Measurements from ENCODE around the gene ZBTB22.

ZBTB22 gene

DNA sequence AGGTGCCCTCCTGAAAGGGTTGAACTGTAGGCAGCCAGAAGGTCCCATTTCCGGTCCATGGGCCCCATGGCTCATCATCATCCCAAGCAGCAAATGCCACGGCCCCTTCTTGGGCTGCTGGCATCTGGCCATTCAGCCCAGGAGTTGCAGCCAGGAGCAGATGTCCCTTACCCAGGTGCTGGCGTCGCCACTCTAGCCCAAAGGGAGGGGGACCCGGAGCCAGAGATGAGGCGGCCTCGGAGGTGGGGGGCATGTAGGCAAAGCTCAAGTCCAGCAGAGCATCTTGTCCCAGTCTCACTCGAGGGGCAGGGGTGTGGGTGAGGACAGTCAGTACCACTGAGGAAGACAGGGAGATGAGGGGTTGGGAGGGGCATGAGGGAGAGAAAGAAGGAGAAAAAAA lies 12.5 kb downstream of the ZBTB22 start:
- Histone ChIP-seq H3K4me3 (ENCODE audit: low read depth in 1 of 2, low read length in 1 of 2) (no peak overlapping the region), H3K27me3 (no peaks in the 10 kb centered on the region), H3K36me3 (peaks cover 80% of the 10 kb centered on the region), H3K27ac (peak overlapping the region; percentile 57), H3K4me1 (ENCODE audit: control insufficient read depth in 1 of 2, insufficient read depth in 1 of 2, low read depth in 1 of 2, low read length in 1 of 2) (peaks cover 15 to 25% of the 10 kb centered on the region in 2 experiments), H3K9me3 (no peaks in the 10 kb centered on the region)
- TF ChIP-seq, protein P1, sequence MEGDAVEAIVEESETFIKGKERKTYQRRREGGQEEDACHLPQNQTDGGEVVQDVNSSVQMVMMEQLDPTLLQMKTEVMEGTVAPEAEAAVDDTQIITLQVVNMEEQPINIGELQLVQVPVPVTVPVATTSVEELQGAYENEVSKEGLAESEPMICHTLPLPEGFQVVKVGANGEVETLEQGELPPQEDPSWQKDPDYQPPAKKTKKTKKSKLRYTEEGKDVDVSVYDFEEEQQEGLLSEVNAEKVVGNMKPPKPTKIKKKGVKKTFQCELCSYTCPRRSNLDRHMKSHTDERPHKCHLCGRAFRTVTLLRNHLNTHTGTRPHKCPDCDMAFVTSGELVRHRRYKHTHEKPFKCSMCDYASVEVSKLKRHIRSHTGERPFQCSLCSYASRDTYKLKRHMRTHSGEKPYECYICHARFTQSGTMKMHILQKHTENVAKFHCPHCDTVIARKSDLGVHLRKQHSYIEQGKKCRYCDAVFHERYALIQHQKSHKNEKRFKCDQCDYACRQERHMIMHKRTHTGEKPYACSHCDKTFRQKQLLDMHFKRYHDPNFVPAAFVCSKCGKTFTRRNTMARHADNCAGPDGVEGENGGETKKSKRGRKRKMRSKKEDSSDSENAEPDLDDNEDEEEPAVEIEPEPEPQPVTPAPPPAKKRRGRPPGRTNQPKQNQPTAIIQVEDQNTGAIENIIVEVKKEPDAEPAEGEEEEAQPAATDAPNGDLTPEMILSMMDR (IDR thresholded peaks at IDR 0.05), result no peak

DNA sequence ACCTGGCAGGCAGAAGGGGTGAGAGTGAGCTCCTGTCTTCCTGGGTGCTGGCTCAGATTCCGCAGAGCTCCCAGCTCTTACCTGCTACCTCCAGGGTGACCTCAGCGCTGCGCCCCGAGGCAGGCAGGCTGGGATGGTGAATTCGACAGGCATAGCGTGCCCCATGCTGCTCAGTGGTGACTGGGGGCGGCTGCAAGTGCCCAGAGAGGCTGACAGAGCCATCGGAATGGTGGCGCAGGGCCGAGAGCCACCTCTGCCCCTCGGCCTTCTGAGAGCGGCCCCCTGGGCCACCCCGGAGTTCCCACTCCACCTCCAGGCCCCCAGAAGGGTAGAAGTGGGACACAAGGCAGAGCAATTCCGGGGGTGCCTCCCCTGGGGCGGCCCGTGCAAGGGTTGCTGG lies 13.3 kb downstream of the ZBTB22 start:
- no peaks in the 10 kb centered on the region for H3K9me3 ChIP-seq
- peak overlapping the region; percentile 46 for H3K27ac ChIP-seq
- peaks cover 78% of the 10 kb centered on the region for H3K36me3 ChIP-seq
- H3K4me3 ChIP-seq (ENCODE audit: low read depth in 1 of 2, low read length in 1 of 2), result no peak overlapping the region
- TF ChIP-seq, protein P1 (IDR thresholded peaks at IDR 0.05), result no peak
- no peaks in the 10 kb centered on the region for H3K27me3 ChIP-seq
- H3K4me1 ChIP-seq (ENCODE audit: control insufficient read depth in 1 of 2, insufficient read depth in 1 of 2, low read depth in 1 of 2, low read length in 1 of 2), result peaks cover 21 to 31% of the 10 kb centered on the region in 2 experiments

- Histone ChIP-seq H3K36me3 (peaks cover 73% of the 10 kb centered on the region), H3K27ac (peak overlapping the region; percentile 32), H3K4me1 (ENCODE audit: control insufficient read depth in 1 of 2, insufficient read depth in 1 of 2, low read depth in 1 of 2, low read length in 1 of 2) (peaks cover 31 to 44% of the 10 kb centered on the region in 2 experiments)
Observed at GRCh38 chr6:33301877-33302276, 15.7 kb downstream of the ZBTB22 start.

DNA sequence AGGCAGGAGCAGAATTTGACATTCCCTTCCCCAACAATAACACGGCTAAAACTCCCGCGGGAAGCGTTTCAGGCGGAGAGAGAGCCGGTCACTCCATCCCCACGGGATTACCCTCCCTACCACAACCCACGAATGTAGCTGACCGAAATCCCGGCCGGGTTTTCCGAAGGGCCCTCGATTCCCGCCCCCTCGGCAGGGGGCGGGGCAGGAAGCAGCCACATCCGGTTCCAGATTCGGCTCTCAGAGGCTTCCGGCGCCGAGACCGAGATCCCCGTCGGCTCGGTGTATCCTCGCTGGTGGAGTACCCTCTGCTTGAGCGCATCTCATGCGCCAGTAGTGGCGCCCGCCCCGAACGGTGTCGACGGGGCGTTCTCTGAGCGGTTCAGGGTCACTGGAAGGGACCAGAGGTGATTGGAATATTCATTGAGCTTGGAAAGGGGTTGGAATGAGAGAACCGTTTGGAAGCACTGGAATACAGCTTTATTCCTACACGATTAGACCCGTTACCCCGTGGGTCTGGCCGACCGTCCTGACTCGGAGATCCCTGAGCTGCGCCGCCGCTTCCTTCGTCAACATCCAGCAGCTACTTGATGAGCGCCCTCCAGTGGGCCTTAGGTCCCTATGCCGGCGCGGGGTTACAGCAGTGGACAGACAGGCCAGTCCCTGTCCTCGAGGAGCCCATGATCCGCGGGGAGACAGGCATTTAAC lies 18.2 kb downstream of the ZBTB22 start:
- Histone ChIP-seq H3K27me3 (no peaks in the 10 kb centered on the region), H3K36me3 (peaks cover 73% of the 10 kb centered on the region), H3K9me3 (no peaks in the 10 kb centered on the region), H3K27ac (peak overlapping the region; percentile 98), H3K4me3 (ENCODE audit: low read depth in 1 of 2, low read length in 1 of 2) (peak overlapping the region; percentile 86 to 90), H3K4me1 (ENCODE audit: control insufficient read depth in 1 of 2, insufficient read depth in 1 of 2, low read depth in 1 of 2, low read length in 1 of 2) (peaks cover 33 to 39% of the 10 kb centered on the region in 2 experiments)
- TF ChIP-seq, protein P1 (IDR thresholded peaks at IDR 0.05), result peak; percentile 88

More at GRCh38 chr6:33301877-33302276, 15.7 kb downstream of the ZBTB22 start:
- no peak overlapping the region for H3K4me3 ChIP-seq (ENCODE audit: low read depth in 1 of 2, low read length in 1 of 2)
- no peaks in the 10 kb centered on the region for H3K27me3 ChIP-seq
- TF ChIP-seq, protein P1 (IDR thresholded peaks at IDR 0.05), result no peak
- no peaks in the 10 kb centered on the region for H3K9me3 ChIP-seq

DNA sequence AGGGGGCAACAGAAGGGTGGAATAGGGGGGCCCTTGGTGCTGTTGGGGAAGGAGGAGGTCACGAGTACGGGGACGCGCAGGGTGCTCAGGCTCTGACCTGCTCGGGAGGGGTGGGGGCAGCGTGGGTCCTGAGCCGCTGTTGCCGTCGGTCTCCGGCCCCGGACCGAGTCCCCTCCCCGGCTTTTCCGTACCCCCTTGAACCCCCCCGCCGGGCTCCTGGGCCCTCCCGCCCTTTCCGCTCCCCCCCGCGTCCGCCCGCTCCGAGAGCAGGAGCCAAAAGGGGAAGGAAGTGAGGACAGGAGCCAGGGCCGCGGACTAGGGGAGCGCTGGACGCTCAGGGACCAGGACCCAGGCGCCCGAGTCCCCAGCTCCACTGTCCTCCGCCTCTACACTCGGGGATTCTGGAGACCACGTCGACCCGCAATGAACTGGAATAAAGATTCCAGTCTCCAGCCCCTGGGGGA lies 18.7 kb downstream of the ZBTB22 start, which contains the start of gene RGL2:
TSS of gene RGL2 (minus strand) at position 170 of the 464 bp plus-strand sequence. CDS start 332 bp downstream, outside the sequence.
- TF ChIP-seq, protein P1 (IDR thresholded peaks at IDR 0.05), result no peak
- H3K27ac ChIP-seq, result peak within 1 kb of the TSS; percentile 98
- no peaks in the 10 kb centered on the region for H3K27me3 ChIP-seq
- H3K4me3 ChIP-seq (ENCODE audit: low read depth in 1 of 2, low read length in 1 of 2), result peak within 1 kb of the TSS; percentile 86 to 90
- H3K36me3 ChIP-seq, result peaks cover 73% of the 10 kb centered on the region
- peaks cover 33 to 38% of the 10 kb centered on the region in 2 experiments for H3K4me1 ChIP-seq (ENCODE audit: control insufficient read depth in 1 of 2, insufficient read depth in 1 of 2, low read depth in 1 of 2, low read length in 1 of 2)
- no peaks in the 10 kb centered on the region for H3K9me3 ChIP-seq
